Chondrocyte (in vitro differentiated cells): ENCODE data around the gene AFDN. TPM values are rescaled to one million over a fixed set of nuclear protein-coding genes. Genes with fewer than 3 reads are reported as not detected.

ENCODE experiments used
- DNase-seq: peaks from one replicate; pipeline ENCODE4 v3.0.0; 2021; ENCODE audit warnings: mixed read lengths, low spot score
- H3K27ac Mint-ChIP-seq: one replicate; pipeline ENCODE4 v1.8.0; 2021; ENCODE audit warnings: mild to moderate bottlenecking, moderate library complexity, mixed read lengths; ENCODE audit not compliant: unreplicated experiment
- H3K27me3 Mint-ChIP-seq: 2 replicates; pipeline ENCODE4 v1.8.0; 2021; ENCODE audit warnings: low read depth, mixed read lengths
- H3K36me3 Mint-ChIP-seq: 2 replicates; pipeline ENCODE4 v1.8.0; 2021; ENCODE audit warnings: low read depth, mixed read lengths
- H3K4me1 Mint-ChIP-seq: 2 replicates; pipeline ENCODE4 v1.8.0; 2021; ENCODE audit warnings: low read depth, mild to moderate bottlenecking, mixed read lengths
- H3K4me3 Mint-ChIP-seq: one replicate; pipeline ENCODE4 v1.8.0; 2021; ENCODE audit warnings: mild to moderate bottlenecking, moderate library complexity, mixed read lengths; ENCODE audit not compliant: unreplicated experiment
- H3K9me3 Mint-ChIP-seq: 2 replicates; pipeline ENCODE4 v1.8.0; 2021; ENCODE audit warnings: low read depth, mixed read lengths
- CTCF ChIP-seq: fragments of 200-600 bp; sonication (generic); IDR thresholded peaks from 2 replicates; pipeline ENCODE4 v1.5.0; 2021; ENCODE audit warnings: antibody characterized with exemption, mild to moderate bottlenecking, moderate library complexity
- long read RNA-seq: library from polyadenylated mRNA; stranded (forward); transcript quantifications from one replicate; pipeline ENCODE4 v2.0.0, GENCODE V29; 2021
- total RNA-seq: library from RNA; stranded (reverse); gene quantifications from 3 replicates; pipeline ENCODE4 v1.2.1, GENCODE V29; 2021

Gene AFDN
- 40.5 to 48.8 TPM (median 45.8 TPM) in 3 replicates for total RNA-seq
- long read RNA-seq, partial matches to known transcripts: 1 of 5 reads
- long read RNA-seq, other reads (novel, unspliced or antisense): 2 of 5 reads

- H3K4me3 Mint-ChIP-seq: peak within 1 kb of the TSS; percentile 86
- H3K27me3 Mint-ChIP-seq: no peaks in the 10 kb centered on the region
- no peaks in the 10 kb centered on the region for H3K36me3 Mint-ChIP-seq
- H3K27ac Mint-ChIP-seq: peak within 1 kb of the TSS; percentile 90
- no peak for DNase-seq
- peaks cover 45% of the 10 kb centered on the region for H3K4me1 Mint-ChIP-seq
- no peaks in the 10 kb centered on the region for H3K9me3 Mint-ChIP-seq
- no peak for TF ChIP-seq CTCF
Measured at GRCh38 chr6:167826896-167827582, at the start of gene AFDN. AFDN (plus strand) TSS chr6:167826911; CDS start chr6:167827133, 222 bp downstream.

DNA sequence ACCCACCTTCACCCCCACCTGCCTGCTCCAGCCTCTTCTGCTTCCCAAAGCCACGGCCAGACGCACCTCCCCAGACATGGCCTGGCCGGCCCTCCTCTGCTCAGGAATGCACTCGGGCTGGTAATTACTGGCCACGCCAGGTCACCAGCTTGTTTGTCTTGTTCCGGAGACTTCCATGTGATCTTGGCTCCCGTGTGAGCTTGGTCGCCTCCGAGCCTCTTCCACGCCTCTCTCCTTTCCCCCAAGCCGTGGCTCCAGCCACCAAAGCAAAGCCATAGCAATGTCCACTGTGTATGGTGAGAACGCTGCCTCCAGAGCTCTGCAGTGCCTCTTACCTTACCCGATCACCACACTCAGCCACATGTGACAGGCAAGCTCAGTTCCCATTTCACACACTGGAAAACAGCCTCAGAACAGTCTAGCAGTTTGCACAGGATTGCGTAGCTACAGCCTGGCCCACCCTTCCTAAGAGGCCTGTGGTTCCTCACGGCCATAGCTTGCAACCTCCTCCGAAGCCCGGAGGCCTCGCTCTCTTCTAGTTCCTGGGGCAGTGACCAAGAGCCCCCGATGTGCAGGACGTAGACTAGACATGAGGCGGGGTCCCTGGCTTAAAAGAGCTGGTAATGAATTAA, 48.1 kb upstream of the AFDN start:
- no peak for DNase-seq
- H3K27ac Mint-ChIP-seq: no peak overlapping the region
- no peak overlapping the region for H3K4me3 Mint-ChIP-seq
- peaks cover 8% of the 10 kb centered on the region for H3K27me3 Mint-ChIP-seq
- H3K36me3 Mint-ChIP-seq: no peaks in the 10 kb centered on the region
- no peak for TF ChIP-seq CTCF
- no peaks in the 10 kb centered on the region for H3K4me1 Mint-ChIP-seq
- no peaks in the 10 kb centered on the region for H3K9me3 Mint-ChIP-seq

DNA sequence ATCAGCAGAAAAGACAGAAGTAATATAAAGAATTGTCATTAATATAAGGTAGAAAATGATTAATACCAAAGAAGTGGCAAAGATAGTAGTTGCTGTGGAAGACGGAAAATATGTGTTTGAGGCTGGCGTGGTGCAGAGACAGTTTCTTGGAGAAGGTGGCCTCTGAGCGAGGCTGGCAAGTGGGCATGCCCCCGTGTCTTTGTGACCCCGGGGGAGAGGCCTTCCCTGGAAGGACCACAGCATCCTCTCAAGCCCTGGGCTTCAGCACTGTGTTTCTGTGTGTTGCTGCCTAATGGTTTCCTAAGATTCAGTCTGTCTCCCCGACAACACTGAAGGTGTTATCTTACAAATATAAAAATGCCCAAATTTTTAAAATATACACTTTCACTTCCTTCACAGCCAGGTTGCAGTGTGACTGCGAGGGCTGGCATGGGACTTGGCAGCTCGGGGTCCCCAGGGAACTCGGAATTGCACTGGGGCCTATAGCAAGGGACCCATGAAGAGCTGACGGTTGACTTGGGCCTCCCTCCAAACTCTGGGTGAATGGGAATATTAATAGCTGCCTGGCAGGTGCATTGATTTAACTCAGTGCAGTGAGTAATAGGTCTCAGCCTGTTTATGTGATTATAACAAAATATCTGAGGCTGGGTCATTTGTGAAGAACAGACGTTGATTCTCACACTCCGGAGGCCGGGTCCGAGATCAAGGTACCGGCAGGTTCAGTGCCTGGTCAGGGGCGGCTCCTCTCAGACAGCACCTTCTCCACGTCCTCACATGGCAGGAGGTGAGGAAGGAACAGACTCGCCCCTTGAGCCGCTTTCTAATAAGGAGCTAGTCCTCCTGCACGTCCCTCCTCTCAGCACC, 47.4 kb upstream of the AFDN start:
- peaks cover 8% of the 10 kb centered on the region for H3K27me3 Mint-ChIP-seq
- no peaks in the 10 kb centered on the region for H3K9me3 Mint-ChIP-seq
- no peak for DNase-seq
- TF ChIP-seq CTCF: no peak
- H3K36me3 Mint-ChIP-seq: no peaks in the 10 kb centered on the region
- no peaks in the 10 kb centered on the region for H3K4me1 Mint-ChIP-seq
- no peak overlapping the region for H3K4me3 Mint-ChIP-seq
- H3K27ac Mint-ChIP-seq: no peak overlapping the region

GRCh38 chr6:167779993-167780655, 46.6 kb upstream of the AFDN start:
- DNase-seq: no peak
- H3K27me3 Mint-ChIP-seq: peaks cover 8% of the 10 kb centered on the region
- TF ChIP-seq CTCF: no peak
- H3K4me1 Mint-ChIP-seq: no peaks in the 10 kb centered on the region
- H3K36me3 Mint-ChIP-seq: no peaks in the 10 kb centered on the region
- no peak overlapping the region for H3K4me3 Mint-ChIP-seq
- no peak overlapping the region for H3K27ac Mint-ChIP-seq
- H3K9me3 Mint-ChIP-seq: no peaks in the 10 kb centered on the region
